Left kidney (tissue), 2 donors: Measurements from ENCODE around the gene PARD3. TPM values are rescaled to one million over a fixed set of nuclear protein-coding genes. Genes with fewer than 3 reads are reported as not detected.
"Not testable (repeated sequence)": the region's sequence is repeated elsewhere in the genome, so short reads cannot be mapped to it uniquely, and the experiment has no call there.

Source experiments
- DNase-seq: peaks from one replicate; pipeline ENCODE4 v3.0.0-alpha.2; 2013
- polyA plus RNA-seq: library from polyadenylated mRNA; unstranded; fragments of 120-200 nt; gene quantifications from one replicate; pipeline ENCODE4 v1.2.1, GENCODE V29; 2013; ENCODE audit not compliant: insufficient read length

The PARD3 gene
- polyA plus RNA-seq, 1 donor, result 81.9 TPM

GRCh38 chr10:34648919-34649318 is 166.2 kb downstream of the PARD3 start:
- DNase-seq, result no peak

DNA sequence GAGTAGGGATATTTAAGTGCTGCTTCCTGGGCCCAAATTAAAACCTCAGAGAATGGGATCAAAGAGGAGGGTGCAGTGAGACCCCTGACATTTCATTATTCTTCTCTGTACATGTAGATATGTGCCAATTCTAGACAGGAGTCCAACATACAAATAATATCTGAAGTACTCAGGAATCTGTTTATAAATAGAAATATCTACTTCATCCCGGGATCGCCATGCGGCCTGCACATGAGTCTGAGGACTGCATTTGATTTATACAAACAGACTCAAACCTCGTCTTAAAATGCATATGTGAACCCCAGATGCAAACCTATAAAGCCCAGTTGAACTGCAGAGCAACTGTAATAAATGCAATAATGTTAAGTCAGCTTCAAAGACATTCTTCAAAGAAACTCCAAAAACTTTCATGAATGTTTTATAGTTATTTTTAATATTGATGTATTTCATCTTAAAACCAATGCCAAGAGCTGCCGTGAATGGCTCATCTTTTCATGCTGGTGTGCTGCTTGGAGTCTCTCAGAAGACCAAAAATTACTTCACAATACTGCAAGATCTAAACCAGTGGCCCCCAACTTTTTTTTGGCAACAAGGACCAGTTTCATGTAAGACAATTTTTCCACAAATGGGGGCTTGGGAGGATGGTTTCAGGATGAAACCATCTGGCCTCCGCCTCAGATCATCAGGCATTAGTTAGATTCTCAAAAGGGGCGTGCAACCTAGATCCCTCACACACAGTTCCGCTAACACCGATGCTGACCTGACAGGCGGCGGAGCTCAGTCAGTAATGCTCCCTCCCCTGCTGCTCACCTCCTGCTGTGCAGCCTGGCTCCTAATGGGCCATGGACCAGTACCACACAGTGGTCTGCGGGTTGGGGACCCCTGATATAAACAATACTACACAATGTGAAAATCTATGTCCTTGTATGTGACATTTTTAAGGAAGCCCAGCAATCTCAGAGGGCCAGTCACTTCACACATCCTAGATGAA is 166.9 kb downstream of the PARD3 start:
- DNase-seq, result no peak

- no peak for DNase-seq
Observed at GRCh38 chr10:34647160-34647559, 167.9 kb downstream of the PARD3 start.

DNA sequence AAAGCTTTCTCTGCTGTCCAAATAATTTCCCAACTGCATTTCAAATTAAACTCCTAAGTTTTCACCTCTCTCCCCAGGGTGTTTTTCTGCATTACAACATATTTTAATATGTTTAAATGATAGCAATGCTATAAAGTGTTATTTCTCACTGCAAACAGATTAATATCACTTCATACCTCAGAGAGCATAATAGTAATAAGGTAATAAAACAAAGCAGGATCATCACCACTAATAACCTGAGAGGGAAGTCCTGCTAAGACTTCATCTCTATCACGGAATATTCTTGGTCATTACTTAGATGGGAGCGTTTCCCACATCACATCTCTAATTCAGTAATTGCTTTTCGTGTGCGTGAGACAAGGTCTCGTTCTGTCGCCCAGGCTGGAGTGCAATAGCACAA is 168.8 kb downstream of the PARD3 start:
- DNase-seq, result no peak

GRCh38 chr10:34644815-34645214 is 170.3 kb downstream of the PARD3 start:
- not testable (repeated sequence) for DNase-seq

GRCh38 chr10:34644224-34644623 is 170.9 kb downstream of the PARD3 start:
- DNase-seq, result no peak

DNA sequence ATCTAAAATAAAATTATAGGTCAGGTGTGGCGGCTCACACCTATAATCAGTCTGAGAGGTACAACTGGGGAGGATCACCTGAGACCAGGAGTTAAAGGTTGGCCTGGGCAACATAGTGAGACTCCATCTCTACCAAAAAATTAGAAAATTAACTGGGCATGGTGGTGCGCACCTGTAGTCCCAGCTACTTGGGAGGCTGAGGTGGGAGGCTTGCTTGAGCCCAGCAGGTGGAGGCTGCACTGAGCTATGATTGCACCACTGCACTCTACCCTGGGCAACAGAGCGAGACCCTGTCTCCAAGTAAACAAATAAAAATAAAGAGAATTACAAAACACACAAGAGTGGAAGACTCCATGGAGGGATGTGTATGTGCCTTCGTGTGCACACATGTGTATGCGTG is 171.5 kb downstream of the PARD3 start:
- DNase-seq, result no peak

GRCh38 chr10:34641913-34642558 is 173.1 kb downstream of the PARD3 start:
- no peak for DNase-seq

DNA sequence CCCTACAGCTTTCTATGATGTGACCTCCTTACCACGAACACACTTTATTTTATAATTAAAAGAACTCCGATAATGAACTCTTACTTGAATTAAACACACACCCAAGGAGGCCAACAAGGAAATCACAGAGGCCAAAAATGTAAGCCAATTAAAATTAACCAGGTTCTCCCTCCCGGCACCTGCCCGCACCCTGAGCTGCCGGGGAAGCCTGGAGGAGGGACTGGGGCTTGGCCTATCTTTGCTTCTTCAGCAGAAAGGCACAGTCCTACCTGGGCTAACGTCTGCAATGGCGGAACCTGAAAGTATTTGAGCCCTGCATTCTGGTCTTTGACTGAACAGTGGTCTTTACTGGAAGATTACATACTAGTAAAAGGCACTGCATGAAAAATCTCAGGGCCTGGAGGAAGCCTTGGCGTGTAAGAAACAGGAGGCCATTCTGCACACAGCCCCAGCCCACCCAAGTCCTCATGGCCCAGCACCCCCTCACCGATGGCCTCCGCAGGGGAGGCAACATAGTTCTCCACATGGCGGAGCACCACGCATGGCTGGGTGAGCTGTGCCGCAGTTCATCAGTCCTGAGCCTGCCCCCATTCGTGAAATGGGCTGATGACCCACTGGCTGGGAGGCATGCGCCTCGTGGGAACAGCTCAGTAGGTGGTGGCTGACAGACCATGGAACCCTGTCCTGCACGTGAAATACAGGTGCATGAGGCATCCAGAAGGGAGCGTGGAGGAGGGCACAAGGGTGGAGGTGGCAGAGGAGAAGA is 173.8 kb downstream of the PARD3 start:
- DNase-seq, result no peak

- DNase-seq, result peak; percentile 81
Observed at GRCh38 chr10:34638406-34639054, 176.6 kb downstream of the PARD3 start.

- DNase-seq, result peak; percentile 70
Observed at GRCh38 chr10:34637418-34637911, 177.6 kb downstream of the PARD3 start.

- DNase-seq, result no peak
Observed at GRCh38 chr10:34635111-34635510, 180.0 kb downstream of the PARD3 start.

DNA sequence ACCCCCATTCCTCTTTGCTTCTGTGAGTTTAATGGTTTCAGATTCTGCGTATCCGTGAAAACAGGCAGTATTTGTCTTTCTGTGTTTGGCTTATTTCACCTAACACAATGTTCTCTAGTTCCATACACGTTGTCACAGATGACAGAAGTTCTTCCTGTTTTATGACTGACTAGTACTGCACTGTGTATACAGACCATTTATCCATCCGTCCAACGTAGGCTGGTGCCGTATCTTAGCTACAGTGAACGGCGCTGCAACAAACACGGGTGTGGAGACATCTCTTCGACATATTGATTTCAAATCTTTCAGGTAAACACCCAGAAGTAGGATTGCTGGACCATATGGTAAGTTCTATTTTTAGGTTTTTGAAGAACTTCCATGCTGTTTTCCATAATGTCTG is 181.7 kb downstream of the PARD3 start:
- no peak for DNase-seq

- DNase-seq, result no peak
Observed at GRCh38 chr10:34629084-34629483, 186.0 kb downstream of the PARD3 start.

- DNase-seq, result no peak
Observed at GRCh38 chr10:34628174-34628796, 186.8 kb downstream of the PARD3 start.

DNA sequence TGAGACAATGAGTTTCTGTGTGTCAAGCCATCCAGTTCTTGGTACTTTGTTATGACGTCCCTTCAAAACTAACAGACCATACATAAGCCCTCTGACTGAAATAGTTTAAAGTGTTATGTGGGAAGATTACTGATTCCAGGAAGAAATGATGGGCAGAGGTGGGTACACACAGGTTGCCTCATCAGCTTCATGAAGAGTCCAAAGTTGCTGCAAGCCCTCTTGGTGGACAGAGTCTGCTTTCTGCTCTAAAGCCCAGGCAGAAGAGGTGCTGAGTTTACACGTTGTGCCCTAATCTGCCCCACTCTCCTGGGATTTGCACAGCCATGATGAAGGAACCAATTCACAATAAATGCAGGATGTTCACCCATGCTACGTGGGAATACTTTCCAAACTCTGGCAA is 187.4 kb downstream of the PARD3 start:
- no peak for DNase-seq

GRCh38 chr10:34627331-34627730 is 187.8 kb downstream of the PARD3 start:
- no peak for DNase-seq

- no peak for DNase-seq
Observed at GRCh38 chr10:34626158-34626880, 188.8 kb downstream of the PARD3 start.

- no peak for DNase-seq
Observed at GRCh38 chr10:34624323-34625153, 190.6 kb downstream of the PARD3 start.

DNA sequence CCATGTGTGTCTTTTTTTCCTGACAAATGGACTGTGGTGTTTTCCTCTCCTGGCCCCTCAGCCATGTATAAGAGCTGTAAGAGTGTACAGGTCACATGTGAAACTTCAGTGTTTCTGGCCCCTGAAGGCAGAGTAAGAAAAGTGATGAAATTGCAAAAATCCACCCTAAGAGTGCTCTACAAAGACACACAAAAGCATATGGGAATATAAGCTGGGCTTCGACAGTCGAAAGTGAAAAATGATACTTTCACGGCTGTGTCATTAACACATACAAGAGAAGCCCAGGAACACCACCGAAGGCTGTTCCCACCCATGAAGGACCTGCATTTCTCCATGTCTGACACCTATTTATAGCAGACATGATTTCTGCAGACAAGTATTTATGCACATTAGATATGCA is 192.2 kb downstream of the PARD3 start:
- no peak for DNase-seq
